DND-41 (cell line): ENCODE measurements around the gene AP2A2.

Experiments
- ATAC-seq: fragments of 200-7000 bp; cut with Tn5 transposase; 3 replicates; pipeline ENCODE4 v1.9.1; 2021; ENCODE audit warnings: low read depth; ENCODE audit not compliant: insufficient read depth
- DNase-seq: peaks from one replicate; pipeline ENCODE4 v3.0.0-alpha.2; 2020
- H2AFZ ChIP-seq: 2 replicates; pipeline ENCODE4 v1.6.0; 2012; ENCODE audit warnings: low read depth, low read length
- H3K27ac ChIP-seq: 2 replicates; pipeline ENCODE4 v1.5.1; 2012; ENCODE audit warnings: low read length, inconsistent platforms
- H3K27me3 ChIP-seq: fragments of 200-600 bp; sonication (generic); 2 replicates; pipeline ENCODE4 v1.6.0; 2012; ENCODE audit warnings: low read length, mild to moderate bottlenecking, inconsistent platforms; ENCODE audit not compliant: insufficient read depth, poor library complexity
- H3K36me3 ChIP-seq: 2 replicates; pipeline ENCODE4 v1.5.1; 2012; ENCODE audit warnings: low read length, inconsistent platforms; ENCODE audit not compliant: insufficient read depth
- H3K4me1 ChIP-seq: 2 replicates; pipeline ENCODE4 v1.5.1; 2012; ENCODE audit warnings: mild to moderate bottlenecking, low read length; ENCODE audit not compliant: insufficient read depth
- H3K4me2 ChIP-seq: 2 replicates; pipeline ENCODE4 v1.6.0; 2012; ENCODE audit warnings: mild to moderate bottlenecking, moderate library complexity, low read length, inconsistent platforms; ENCODE audit not compliant: insufficient read depth
- H3K4me3 ChIP-seq, 2 experiments: fragments of 200-600 bp in 1 of 2; shearing (Covaris generic) in 1 of 2; 2 replicates each; pipeline ENCODE4 v1.5.1; 2012 to 2016; ENCODE audit warnings: inconsistent platforms in 2 of 2, low read length in 2 of 2, mild to moderate bottlenecking in 2 of 2, low read depth in 1 of 2, moderate library complexity in 1 of 2
- H3K79me2 ChIP-seq: 2 replicates; pipeline ENCODE4 v1.6.0; 2012; ENCODE audit warnings: low read length, inconsistent platforms; ENCODE audit not compliant: insufficient read depth
- H3K9ac ChIP-seq: 2 replicates; pipeline ENCODE4 v1.6.0; 2012; ENCODE audit warnings: low read depth, mild to moderate bottlenecking, inconsistent platforms, low read length, moderate library complexity
- H3K9me3 ChIP-seq: 2 replicates; pipeline ENCODE4 v1.5.1; 2012; ENCODE audit warnings: low read length, moderate library complexity, mild to moderate bottlenecking, inconsistent platforms; ENCODE audit not compliant: insufficient read depth, severe bottlenecking
- H4K20me1 ChIP-seq: 2 replicates; pipeline ENCODE4 v1.6.0; 2012; ENCODE audit warnings: low read length; ENCODE audit not compliant: insufficient read depth
- EZH2 ChIP-seq: IDR thresholded peaks from 3 replicates; pipeline ENCODE4 v1.6.1; 2012; ENCODE audit warnings: borderline replicate concordance, low read depth, mild to moderate bottlenecking, moderate library complexity, low read length, inconsistent platforms; ENCODE audit not compliant: severe bottlenecking
- TF ChIP-seq, protein P1 (sequence below): IDR thresholded peaks from 2 replicates; pipeline ENCODE4 v1.5.1; 2012; ENCODE audit warnings: borderline replicate concordance, low read length, moderate library complexity, mild to moderate bottlenecking; ENCODE audit not compliant: poor library complexity, severe bottlenecking; ENCODE audit errors: extremely low read depth

Gene AP2A2

DNA sequence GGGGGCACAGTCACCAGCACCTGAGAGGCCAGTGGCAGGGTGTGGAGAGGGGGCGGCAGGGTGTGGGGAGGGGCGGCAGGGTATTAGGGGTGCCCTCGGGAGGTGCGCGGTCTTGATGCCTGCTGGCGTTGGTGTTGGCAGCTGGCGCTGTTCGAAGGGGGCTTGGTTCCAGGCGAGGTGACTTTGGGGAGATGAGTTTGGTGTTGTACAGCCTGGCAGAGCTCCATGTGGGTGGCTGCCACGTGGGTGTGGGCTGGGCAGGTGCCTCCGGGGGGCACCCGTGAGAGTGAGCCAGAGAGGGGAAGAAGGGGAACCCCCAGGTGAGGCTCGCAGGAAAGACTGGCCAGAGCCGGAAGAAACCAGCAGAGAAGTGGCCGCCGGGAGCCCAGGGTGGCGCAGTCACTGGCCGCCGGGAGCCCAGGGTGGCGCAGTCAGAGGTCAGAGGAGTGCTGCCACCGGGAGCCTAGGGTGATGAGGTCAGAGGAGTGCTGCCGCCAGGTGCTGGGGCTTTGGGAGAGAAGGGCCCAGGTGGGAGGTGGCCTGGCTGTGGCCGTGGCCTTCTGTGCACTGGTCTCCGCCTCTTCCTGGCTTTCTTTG, 66.1 kb downstream of the AP2A2 start:
- Histone ChIP-seq H2AFZ (no peak overlapping the region), H3K9ac (no peak overlapping the region), H3K4me3 (no peak overlapping the region), H3K27ac (no peak overlapping the region), H4K20me1 (peaks cover 21% of the 10 kb centered on the region), H3K36me3 (peaks cover 85% of the 10 kb centered on the region), H3K9me3 (no peaks in the 10 kb centered on the region), H3K27me3 (no peaks in the 10 kb centered on the region), H3K4me1 (no peaks in the 10 kb centered on the region), H3K4me2 (no peak overlapping the region), H3K79me2 (no peaks in the 10 kb centered on the region)
- no peak for TF ChIP-seq EZH2
- TF ChIP-seq, protein P1, sequence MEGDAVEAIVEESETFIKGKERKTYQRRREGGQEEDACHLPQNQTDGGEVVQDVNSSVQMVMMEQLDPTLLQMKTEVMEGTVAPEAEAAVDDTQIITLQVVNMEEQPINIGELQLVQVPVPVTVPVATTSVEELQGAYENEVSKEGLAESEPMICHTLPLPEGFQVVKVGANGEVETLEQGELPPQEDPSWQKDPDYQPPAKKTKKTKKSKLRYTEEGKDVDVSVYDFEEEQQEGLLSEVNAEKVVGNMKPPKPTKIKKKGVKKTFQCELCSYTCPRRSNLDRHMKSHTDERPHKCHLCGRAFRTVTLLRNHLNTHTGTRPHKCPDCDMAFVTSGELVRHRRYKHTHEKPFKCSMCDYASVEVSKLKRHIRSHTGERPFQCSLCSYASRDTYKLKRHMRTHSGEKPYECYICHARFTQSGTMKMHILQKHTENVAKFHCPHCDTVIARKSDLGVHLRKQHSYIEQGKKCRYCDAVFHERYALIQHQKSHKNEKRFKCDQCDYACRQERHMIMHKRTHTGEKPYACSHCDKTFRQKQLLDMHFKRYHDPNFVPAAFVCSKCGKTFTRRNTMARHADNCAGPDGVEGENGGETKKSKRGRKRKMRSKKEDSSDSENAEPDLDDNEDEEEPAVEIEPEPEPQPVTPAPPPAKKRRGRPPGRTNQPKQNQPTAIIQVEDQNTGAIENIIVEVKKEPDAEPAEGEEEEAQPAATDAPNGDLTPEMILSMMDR, result no peak
- ATAC-seq (no peak), DNase-seq (no peak)

DNA sequence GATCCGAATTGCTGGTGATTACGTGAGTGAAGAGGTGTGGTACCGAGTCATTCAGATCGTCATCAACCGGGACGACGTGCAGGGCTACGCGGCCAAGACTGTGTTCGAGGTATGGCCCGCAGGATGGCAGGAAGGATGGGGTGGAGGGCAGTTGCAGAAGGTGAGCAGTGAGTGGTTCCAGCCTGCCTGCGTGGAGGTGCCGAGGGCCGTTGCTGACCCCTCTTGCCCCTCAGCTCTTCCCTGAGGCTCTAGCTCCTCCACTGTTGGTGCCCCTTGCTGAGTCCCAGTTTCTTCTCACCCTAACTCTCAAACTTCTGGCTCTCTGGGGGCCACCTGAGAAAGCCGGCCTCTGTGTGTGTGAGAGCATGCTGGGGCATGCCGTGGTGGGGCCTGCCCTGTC, 66.9 kb downstream of the AP2A2 start:
- no peak overlapping the region for H2AFZ ChIP-seq
- H3K4me1 ChIP-seq, result no peaks in the 10 kb centered on the region
- no peak for TF ChIP-seq EZH2
- TF ChIP-seq, protein P1, result no peak
- no peak overlapping the region for H3K9ac ChIP-seq
- no peaks in the 10 kb centered on the region for H3K9me3 ChIP-seq
- ATAC-seq (no peak), DNase-seq (no peak)
- peaks cover 88% of the 10 kb centered on the region for H3K36me3 ChIP-seq
- no peaks in the 10 kb centered on the region for H3K79me2 ChIP-seq
- H3K4me2 ChIP-seq, result no peak overlapping the region
- no peaks in the 10 kb centered on the region for H3K27me3 ChIP-seq
- no peak overlapping the region for H3K27ac ChIP-seq
- no peak overlapping the region for H3K4me3 ChIP-seq
- peaks cover 25% of the 10 kb centered on the region for H4K20me1 ChIP-seq

DNA sequence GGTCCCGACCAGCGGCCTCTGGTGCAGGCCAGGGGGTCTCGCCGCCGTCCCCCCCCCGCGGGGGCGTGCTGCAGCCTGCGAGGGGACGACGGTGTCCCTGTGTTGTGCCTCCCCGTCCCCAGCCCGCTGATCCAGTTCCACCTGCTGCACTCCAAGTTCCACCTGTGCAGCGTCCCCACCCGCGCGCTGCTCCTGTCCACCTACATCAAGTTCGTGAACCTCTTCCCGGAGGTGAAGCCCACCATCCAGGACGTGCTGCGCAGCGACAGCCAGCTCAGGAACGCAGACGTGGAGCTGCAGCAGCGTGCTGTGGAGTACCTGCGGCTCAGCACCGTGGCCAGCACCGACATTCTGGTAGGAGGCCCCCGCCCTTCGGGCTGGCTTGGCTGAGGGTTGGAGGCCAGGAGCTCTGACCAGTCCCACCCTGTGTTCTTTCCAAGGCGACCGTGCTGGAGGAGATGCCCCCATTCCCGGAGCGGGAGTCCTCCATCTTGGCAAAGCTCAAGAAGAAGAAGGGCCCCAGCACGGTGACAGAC, 68.0 kb downstream of the AP2A2 start:
- Histone ChIP-seq H3K27ac (no peak overlapping the region), H4K20me1 (peaks cover 25% of the 10 kb centered on the region), H3K4me1 (no peaks in the 10 kb centered on the region), H3K4me2 (no peak overlapping the region), H3K36me3 (peaks cover 77% of the 10 kb centered on the region), H3K9ac (no peak overlapping the region), H3K9me3 (no peaks in the 10 kb centered on the region), H3K79me2 (no peaks in the 10 kb centered on the region), H3K27me3 (no peaks in the 10 kb centered on the region), H2AFZ (no peak overlapping the region), H3K4me3 (no peak overlapping the region)
- DNase-seq, result no peak
- no peak for ATAC-seq
- TF ChIP-seq, protein P1, result no peak
- TF ChIP-seq EZH2, result no peak
